ENCODE data around the gene LGALS4.

DNA sequence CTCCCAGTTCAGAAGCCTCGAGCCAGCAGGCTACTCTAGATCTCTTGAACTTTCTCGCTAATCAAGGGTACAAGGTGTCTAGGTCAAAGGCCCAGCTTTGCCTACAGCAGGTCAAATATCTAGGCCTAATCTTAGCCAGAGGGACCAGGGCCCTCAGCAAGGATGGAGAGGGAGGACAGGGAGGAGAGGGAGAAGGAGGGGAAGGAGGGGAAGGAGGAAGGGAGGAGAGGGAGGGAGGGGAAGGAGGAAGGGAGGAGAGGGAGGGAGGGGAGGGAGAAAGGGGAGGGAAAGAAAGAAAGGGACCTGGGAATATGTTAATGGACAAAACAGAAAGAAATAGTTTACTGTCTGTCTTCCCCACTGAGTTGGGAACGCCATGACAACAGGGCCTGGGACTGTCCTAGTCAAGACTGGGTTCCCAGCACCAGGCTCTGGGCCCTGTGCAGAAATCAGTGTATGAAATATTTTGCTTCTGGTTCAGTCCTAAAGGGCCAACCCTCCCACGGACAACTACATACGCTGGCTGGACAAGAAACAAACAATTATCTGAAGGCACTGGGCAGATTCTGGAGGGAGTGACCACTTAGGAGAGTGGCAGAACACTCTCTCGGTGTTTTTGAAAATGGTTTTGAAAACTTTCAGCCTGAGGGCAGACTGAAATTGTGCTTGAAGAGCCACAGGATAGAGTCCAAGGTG lies 14.3 kb upstream of the LGALS4 start:
- TF ChIP-seq CTCF (IDR thresholded peaks at IDR 0.05), result no peak
- TF ChIP-seq POLR2AphosphoS5 (IDR thresholded peaks at IDR 0.05; ENCODE audit: low read depth, low read length), result no peak
- no peak for TF ChIP-seq USF2 (IDR thresholded peaks at IDR 0.05; ENCODE audit: borderline replicate concordance, low read depth, low read length)
- TF ChIP-seq, protein P1, sequence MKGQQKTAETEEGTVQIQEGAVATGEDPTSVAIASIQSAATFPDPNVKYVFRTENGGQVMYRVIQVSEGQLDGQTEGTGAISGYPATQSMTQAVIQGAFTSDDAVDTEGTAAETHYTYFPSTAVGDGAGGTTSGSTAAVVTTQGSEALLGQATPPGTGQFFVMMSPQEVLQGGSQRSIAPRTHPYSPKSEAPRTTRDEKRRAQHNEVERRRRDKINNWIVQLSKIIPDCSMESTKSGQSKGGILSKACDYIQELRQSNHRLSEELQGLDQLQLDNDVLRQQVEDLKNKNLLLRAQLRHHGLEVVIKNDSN (IDR thresholded peaks at IDR 0.05; ENCODE audit: borderline replicate concordance, low read depth), result no peak
- no peak for TF ChIP-seq TCF12 (IDR thresholded peaks at IDR 0.05)
- TF ChIP-seq RAD21 (IDR thresholded peaks at IDR 0.05; ENCODE audit: low read length), result no peak
- TF ChIP-seq SMC3 (IDR thresholded peaks at IDR 0.05; ENCODE audit: low read depth, low read length), result no peak
- no peak for TF ChIP-seq JUND (IDR thresholded peaks at IDR 0.05)
- no peak for TF ChIP-seq MEF2A (IDR thresholded peaks at IDR 0.05; ENCODE audit: borderline replicate concordance, low read depth)
- no peak for TF ChIP-seq SIN3A (IDR thresholded peaks at IDR 0.05; ENCODE audit: borderline replicate concordance, low read depth, low read length)
- TF ChIP-seq EP300 (IDR thresholded peaks at IDR 0.05; ENCODE audit: borderline replicate concordance in 1 of 2, low read depth in 1 of 2, low read length in 1 of 2), result no peak
